ENCODE measurements around the gene BCL11A.

DNA sequence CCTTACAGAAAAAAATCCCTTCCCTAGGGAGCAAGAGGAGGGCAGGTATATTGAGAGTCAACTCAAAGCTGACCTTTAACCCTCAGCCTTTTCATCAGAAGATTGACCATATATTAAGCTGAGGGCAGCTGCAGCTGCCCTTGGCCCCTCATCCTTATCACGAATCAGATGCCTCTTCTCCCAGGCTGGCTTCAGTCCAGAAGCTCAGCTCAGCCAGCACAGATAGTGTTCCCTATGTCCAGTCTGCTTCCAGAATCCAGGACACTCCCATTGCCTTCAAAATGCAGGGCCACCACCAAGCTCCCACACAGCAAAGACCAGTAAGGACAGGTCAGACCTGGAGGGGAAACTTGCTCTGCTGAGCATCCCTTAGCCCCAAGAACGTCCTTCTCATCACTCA, 146.1 kb downstream of the BCL11A start:
- TF ChIP-seq, protein P1, sequence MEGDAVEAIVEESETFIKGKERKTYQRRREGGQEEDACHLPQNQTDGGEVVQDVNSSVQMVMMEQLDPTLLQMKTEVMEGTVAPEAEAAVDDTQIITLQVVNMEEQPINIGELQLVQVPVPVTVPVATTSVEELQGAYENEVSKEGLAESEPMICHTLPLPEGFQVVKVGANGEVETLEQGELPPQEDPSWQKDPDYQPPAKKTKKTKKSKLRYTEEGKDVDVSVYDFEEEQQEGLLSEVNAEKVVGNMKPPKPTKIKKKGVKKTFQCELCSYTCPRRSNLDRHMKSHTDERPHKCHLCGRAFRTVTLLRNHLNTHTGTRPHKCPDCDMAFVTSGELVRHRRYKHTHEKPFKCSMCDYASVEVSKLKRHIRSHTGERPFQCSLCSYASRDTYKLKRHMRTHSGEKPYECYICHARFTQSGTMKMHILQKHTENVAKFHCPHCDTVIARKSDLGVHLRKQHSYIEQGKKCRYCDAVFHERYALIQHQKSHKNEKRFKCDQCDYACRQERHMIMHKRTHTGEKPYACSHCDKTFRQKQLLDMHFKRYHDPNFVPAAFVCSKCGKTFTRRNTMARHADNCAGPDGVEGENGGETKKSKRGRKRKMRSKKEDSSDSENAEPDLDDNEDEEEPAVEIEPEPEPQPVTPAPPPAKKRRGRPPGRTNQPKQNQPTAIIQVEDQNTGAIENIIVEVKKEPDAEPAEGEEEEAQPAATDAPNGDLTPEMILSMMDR (IDR thresholded peaks at IDR 0.05), result no peak
- no peak for TF ChIP-seq POLR2A (IDR thresholded peaks at IDR 0.05)
- TF ChIP-seq POLR2AphosphoS5 (IDR thresholded peaks at IDR 0.05), result no peak
- no peak for TF ChIP-seq EP300 (IDR thresholded peaks at IDR 0.05)
